ENCODE data around the gene VSTM1. TPM values are rescaled to one million over a fixed set of nuclear protein-coding genes. Genes with fewer than 3 reads are reported as not detected.

VSTM1 gene
- total RNA-seq, 3 donors from 2014 or later (not counting 1 experiment from before 2014, with no cell fraction given) = 0.72 to 2.8 (median 2.7) TPM

GRCh38 chr19:54029301-54029700 lies 34.4 kb downstream of the VSTM1 start:
- intact Hi-C loops (cut with micrococcal nuclease) = no loop called here
- no peak for TF ChIP-seq CTCF (IDR thresholded peaks at IDR 0.05)
- H3K9me3 Mint-ChIP-seq = no peaks in the 10 kb centered on the region
- H3K36me3 Mint-ChIP-seq = no peaks in the 10 kb centered on the region
- no peak overlapping the region for H3K4me3 Mint-ChIP-seq
- Histone ChIP-seq H3K9me3 (ENCODE audit: control insufficient read depth, insufficient read depth, low read length) (no peaks in the 10 kb centered on the region), H3K4me3 (ENCODE audit: low read length) (no peak overlapping the region), H3K27me3 (ENCODE audit: control insufficient read depth, insufficient read depth, low read length) (no peaks in the 10 kb centered on the region), H3K27ac (ENCODE audit: low read length) (no peak overlapping the region), H3K4me1 (ENCODE audit: control insufficient read depth, insufficient read depth, low read length) (no peaks in the 10 kb centered on the region), H3K36me3 (ENCODE audit: control insufficient read depth, insufficient read depth, low read length) (no peaks in the 10 kb centered on the region)
- no peak overlapping the region for H3K27ac Mint-ChIP-seq
- 67% methylated on average over 3 of the region's 3 CpGs for WGBS (ENCODE audit: insufficient coverage)
- H3K27me3 Mint-ChIP-seq (ENCODE audit: low read depth in 2 of 2) = peaks cover 11 to 14% of the 10 kb centered on the region in 2 donors
- DNase-seq (no peak), ATAC-seq (no peak)
- peaks cover 9% of the 10 kb centered on the region in 2 donors for H3K4me1 Mint-ChIP-seq

GRCh38 chr19:54026656-54027055 lies 37.0 kb downstream of the VSTM1 start:
- no peak for DNase-seq
- H3K9me3 Mint-ChIP-seq = no peaks in the 10 kb centered on the region
- Histone ChIP-seq H3K27ac (ENCODE audit: low read length) (no peak overlapping the region), H3K4me3 (ENCODE audit: low read length) (no peak overlapping the region), H3K4me1 (ENCODE audit: control insufficient read depth, insufficient read depth, low read length) (peaks cover 4% of the 10 kb centered on the region), H3K36me3 (ENCODE audit: control insufficient read depth, insufficient read depth, low read length) (no peaks in the 10 kb centered on the region), H3K27me3 (ENCODE audit: control insufficient read depth, insufficient read depth, low read length) (peaks cover 2% of the 10 kb centered on the region), H3K9me3 (ENCODE audit: control insufficient read depth, insufficient read depth, low read length) (no peaks in the 10 kb centered on the region)
- intact Hi-C loops (cut with micrococcal nuclease) = no loop called here
- H3K36me3 Mint-ChIP-seq = no peaks in the 10 kb centered on the region
- H3K4me1 Mint-ChIP-seq = peaks cover 9% of the 10 kb centered on the region in 2 donors
- TF ChIP-seq CTCF (IDR thresholded peaks at IDR 0.05) = no peak
- 82% methylated on average over 7 of the region's 7 CpGs for WGBS (ENCODE audit: insufficient coverage)
- H3K27ac Mint-ChIP-seq = no peak overlapping the region
- no peak for ATAC-seq
- H3K4me3 Mint-ChIP-seq = no peak overlapping the region
- peaks cover 15 to 22% of the 10 kb centered on the region in 2 donors for H3K27me3 Mint-ChIP-seq (ENCODE audit: low read depth in 2 of 2)

- Histone ChIP-seq H3K4me1 (ENCODE audit: control insufficient read depth, insufficient read depth, low read length) (peaks cover 5% of the 10 kb centered on the region), H3K27me3 (ENCODE audit: control insufficient read depth, insufficient read depth, low read length) (peaks cover 2% of the 10 kb centered on the region), H3K4me3 (ENCODE audit: low read length) (no peak overlapping the region), H3K9me3 (ENCODE audit: control insufficient read depth, insufficient read depth, low read length) (no peaks in the 10 kb centered on the region), H3K27ac (ENCODE audit: low read length) (no peak overlapping the region), H3K36me3 (ENCODE audit: control insufficient read depth, insufficient read depth, low read length) (no peaks in the 10 kb centered on the region)
- no peak for TF ChIP-seq CTCF (IDR thresholded peaks at IDR 0.05)
- Mint-ChIP-seq H3K4me3 (no peak overlapping the region), H3K9me3 (no peaks in the 10 kb centered on the region), H3K36me3 (no peaks in the 10 kb centered on the region), H3K4me1 (peaks cover 0 to 11% of the 10 kb centered on the region in 2 donors), H3K27ac (no peak overlapping the region), H3K27me3 (ENCODE audit: low read depth in 2 of 2) (peaks cover 9 to 10% of the 10 kb centered on the region in 2 donors)
- intact Hi-C loops (cut with micrococcal nuclease) = loop anchor here (1.0 to 2.0 kb wide), 3 partner anchors 182 to 252 kb away; no protein-coding TSS in a partner anchor
- no peak for DNase-seq
- 78% methylated on average over 9 of the region's 9 CpGs for WGBS (ENCODE audit: insufficient coverage)
- ATAC-seq = no peak
Observed at GRCh38 chr19:54024660-54025059, 39.0 kb downstream of the VSTM1 start.

GRCh38 chr19:54023191-54023590 lies 40.5 kb downstream of the VSTM1 start:
- H3K27me3 Mint-ChIP-seq (ENCODE audit: low read depth in 2 of 2) = peaks cover 8% of the 10 kb centered on the region in 2 donors
- no CpG with 5 or more reads among the region's 3 CpGs for WGBS (ENCODE audit: insufficient coverage)
- H3K4me3 Mint-ChIP-seq = no peak overlapping the region
- H3K27ac ChIP-seq (ENCODE audit: low read length) = no peak overlapping the region
- ATAC-seq (no peak), DNase-seq (no peak)
- no peaks in the 10 kb centered on the region for H3K36me3 ChIP-seq (ENCODE audit: control insufficient read depth, insufficient read depth, low read length)
- no peak overlapping the region for H3K4me3 ChIP-seq (ENCODE audit: low read length)
- H3K4me1 Mint-ChIP-seq = peaks cover 0 to 14% of the 10 kb centered on the region in 2 donors
- no peaks in the 10 kb centered on the region for H3K9me3 ChIP-seq (ENCODE audit: control insufficient read depth, insufficient read depth, low read length)
- peaks cover 9% of the 10 kb centered on the region for H3K4me1 ChIP-seq (ENCODE audit: control insufficient read depth, insufficient read depth, low read length)
- H3K27ac Mint-ChIP-seq = no peak overlapping the region
- H3K27me3 ChIP-seq (ENCODE audit: control insufficient read depth, insufficient read depth, low read length) = peaks cover 2% of the 10 kb centered on the region
- H3K36me3 Mint-ChIP-seq = no peaks in the 10 kb centered on the region
- intact Hi-C loops (cut with micrococcal nuclease) = no loop called here
- no peaks in the 10 kb centered on the region for H3K9me3 Mint-ChIP-seq
- TF ChIP-seq CTCF (IDR thresholded peaks at IDR 0.05) = no peak
